HL-60/S4 treated with phorbol 12-myristate 13-acetate at 8.2 ng/mL for 4 days and 3 days (cell line): Measurements from ENCODE around the gene CD7.

Source experiments
- in situ Hi-C: fragments of 300-500 bp; cut with MboI; formaldehyde crosslinking; loops from 2 replicates; pipeline ENCODE4 v1.15.0; 2022; ENCODE audit warnings: low sequenced_read_pairs

The CD7 gene

DNA sequence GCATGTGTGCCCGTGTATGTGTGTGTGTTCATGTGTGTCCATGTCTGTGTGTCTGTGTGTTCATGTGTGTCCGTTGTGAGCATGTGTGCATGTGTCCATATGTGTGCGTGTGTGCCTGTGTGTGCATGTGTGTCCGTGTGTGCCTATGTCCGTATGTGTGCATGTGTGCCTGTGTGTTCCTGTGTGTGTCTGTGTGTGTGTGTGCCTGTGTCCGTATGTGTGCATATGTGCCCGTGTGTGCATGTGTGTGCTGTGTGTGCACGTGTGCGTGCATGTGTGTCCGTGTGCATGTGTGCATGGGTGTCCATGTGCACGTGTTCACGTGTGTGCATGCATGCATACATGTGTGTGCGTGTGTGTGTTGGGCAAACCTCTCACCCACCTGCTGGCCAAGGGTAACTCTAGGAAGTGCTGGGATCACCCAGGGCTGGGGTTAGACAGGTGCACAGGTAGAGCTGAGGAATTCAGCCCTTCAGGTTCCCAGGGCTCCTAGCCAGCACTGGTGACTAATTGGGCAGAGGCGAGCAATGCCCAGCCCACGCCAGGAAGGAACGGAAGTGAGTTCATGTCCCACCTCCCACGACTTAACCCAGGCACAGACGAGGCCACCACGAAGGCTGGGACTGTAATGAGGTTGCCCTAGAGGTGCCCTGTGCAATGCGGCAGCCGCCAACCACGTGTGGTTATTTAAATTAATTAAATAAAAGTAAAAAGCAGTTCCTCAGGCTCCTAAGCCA lies 35.7 kb downstream of the CD7 start:
- in situ Hi-C loops: no loop called here

GRCh38 chr17:82281076-82281475 lies 36.3 kb downstream of the CD7 start:
- in situ Hi-C loops: no loop called here

DNA sequence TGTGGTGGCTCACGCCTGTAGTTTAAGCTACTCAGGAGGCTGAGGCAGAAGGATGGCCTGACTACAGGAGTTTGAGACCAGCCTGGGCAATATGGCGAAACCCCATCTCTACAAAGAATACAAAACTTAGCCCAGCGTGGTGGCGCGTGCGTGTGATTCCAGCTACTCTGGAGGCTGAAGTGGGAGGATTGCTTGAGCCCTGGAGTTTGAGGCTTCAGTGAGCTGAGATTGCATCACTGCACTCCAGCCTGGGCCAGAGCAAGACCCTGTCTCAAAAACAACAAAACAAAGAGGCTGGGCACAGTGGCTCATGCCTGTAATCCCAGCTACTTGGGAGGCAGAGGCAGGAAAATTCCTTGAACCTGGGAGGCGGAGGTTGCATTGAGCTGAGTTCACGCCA lies 36.9 kb downstream of the CD7 start:
- in situ Hi-C loops: no loop called here

- in situ Hi-C loops: no loop called here
Measured at GRCh38 chr17:82278786-82279391, 38.5 kb downstream of the CD7 start.

- in situ Hi-C loops: no loop called here
Measured at GRCh38 chr17:82278308-82278707, 39.1 kb downstream of the CD7 start.

GRCh38 chr17:82277851-82278250 lies 39.6 kb downstream of the CD7 start:
- in situ Hi-C loops: no loop called here

DNA sequence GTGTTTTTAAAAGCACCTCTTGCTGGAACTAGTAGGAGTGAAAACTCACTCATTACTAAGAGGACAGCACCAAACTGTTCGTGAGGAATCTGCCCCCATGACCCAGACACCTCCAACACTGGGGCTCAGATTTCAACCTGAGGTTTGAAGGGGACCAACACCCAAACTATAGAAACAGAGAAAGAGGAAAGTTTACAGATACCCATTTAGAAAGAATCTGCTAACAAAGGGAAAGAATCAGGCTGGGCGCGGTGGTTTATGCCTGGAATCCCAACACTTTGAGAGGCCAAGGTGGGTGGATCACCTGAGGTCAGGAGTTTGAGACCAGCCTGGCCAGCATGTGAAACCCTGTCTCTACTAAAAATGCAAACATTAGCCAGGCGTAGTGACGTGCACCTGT lies 40.5 kb downstream of the CD7 start:
- in situ Hi-C loops: no loop called here

DNA sequence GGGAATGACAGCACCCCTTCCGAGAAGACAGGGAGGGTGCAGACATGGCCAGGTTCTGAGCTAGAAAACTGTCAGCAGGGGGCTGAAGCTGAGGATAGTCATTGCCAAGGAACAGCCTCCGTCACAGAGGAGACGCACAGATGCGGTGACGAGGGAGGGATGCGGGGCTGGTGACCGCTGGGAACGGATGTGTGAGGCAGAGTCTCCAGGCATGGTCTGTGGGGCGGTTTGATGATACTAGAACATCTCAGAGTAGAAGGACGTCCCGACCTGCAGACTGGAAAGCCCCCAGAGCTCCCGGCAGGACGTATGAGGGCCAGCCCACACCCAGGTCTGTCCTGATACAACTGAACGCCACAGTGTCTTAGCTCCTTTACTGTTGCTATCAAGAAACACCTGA lies 42.1 kb downstream of the CD7 start:
- in situ Hi-C loops: no loop called here

GRCh38 chr17:82274134-82275020 lies 43.0 kb downstream of the CD7 start:
- in situ Hi-C loops: loop anchor here (25.0 kb wide), 1 partner anchor 138 kb away; the partner anchor contains the start of genes HEXD and OGFOD3

GRCh38 chr17:82273327-82274133 lies 43.9 kb downstream of the CD7 start, which contains the start of gene CSNK1D:
TSS of gene CSNK1D (minus strand) at chr17:82273700. CDS start at chr17:82273381, 319 bp downstream.
- in situ Hi-C loops: loop anchor here (25.0 kb wide), 1 partner anchor 139 kb away; the partner anchor contains the start of genes HEXD and OGFOD3

GRCh38 chr17:82272495-82273326 lies 44.7 kb downstream of the CD7 start:
- in situ Hi-C loops: loop anchor here (25.0 kb wide), 1 partner anchor 140 kb away; the partner anchor contains the start of genes HEXD and OGFOD3

DNA sequence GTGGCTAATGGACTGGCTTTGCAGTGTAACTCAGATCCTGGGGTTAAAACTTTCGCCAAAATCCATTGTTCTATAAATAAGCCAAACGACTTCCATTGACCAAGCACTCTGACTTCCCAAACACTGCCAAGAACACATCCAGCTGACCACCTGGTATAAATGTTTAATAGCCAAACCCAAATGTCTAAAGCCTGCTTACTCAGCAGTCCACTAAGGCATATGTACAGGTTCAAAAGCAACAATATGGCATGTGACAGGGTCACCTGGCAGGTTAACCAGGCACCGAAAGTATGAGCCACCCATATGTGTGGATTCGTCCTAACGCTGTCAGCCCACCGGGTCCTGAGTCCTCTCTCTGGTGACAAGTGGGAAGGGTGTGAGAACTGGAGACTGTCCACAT lies 46.0 kb downstream of the CD7 start:
- in situ Hi-C loops: loop anchor here (25.0 kb wide), 1 partner anchor 141 kb away; the partner anchor contains the start of genes HEXD and OGFOD3

DNA sequence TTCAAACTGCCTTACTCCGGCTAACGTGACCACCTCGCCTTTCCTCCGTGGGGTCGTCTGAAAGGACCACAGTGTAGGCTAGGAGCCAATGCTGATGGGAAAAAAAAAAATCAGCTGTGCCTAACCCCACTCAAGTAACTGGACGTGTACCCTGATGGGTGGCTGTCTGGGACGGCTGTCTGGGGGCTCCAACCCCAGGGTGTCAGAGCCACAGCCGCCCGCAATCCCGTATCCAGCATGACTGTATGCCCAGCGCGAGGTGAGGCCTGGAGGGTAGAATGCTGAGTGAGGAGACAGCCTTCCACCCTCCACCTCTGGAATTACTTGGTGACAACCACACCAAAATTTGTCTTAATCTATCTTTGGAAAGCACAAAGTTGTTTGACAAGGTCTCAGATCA lies 46.8 kb downstream of the CD7 start:
- in situ Hi-C loops: loop anchor here (25.0 kb wide), 1 partner anchor 142 kb away; the partner anchor contains the start of genes HEXD and OGFOD3

DNA sequence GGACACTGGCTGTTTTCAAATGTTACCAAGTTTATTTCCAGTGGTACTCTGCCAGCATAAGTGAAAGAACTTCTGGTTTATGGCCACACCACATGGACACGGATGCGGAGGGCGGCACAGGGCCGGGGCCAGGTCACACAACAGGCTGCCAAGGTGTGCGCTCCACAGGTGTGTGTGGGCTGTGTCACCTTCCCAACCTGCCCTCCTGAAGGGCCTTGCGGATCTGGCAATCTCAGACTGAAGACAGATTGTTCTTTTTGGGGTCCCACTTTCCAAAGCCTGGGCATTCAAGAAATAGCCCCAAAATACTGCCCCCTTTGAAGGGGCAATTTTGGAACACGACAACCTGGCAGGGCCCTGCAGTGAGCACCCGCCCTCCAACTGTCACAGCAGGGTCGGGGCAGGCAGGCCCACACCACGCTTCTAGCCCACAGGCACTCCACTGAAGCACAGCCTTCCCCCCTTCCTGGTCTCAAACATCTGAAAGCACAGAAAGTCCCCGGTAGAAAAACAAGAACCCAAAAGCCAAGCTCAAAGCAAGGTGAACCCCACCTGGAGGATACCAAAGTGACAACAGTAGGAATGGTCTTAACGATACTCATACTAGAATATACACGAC lies 47.4 kb downstream of the CD7 start:
- in situ Hi-C loops: loop anchor here (25.0 kb wide), 1 partner anchor 142 kb away; the partner anchor contains the start of genes HEXD and OGFOD3

DNA sequence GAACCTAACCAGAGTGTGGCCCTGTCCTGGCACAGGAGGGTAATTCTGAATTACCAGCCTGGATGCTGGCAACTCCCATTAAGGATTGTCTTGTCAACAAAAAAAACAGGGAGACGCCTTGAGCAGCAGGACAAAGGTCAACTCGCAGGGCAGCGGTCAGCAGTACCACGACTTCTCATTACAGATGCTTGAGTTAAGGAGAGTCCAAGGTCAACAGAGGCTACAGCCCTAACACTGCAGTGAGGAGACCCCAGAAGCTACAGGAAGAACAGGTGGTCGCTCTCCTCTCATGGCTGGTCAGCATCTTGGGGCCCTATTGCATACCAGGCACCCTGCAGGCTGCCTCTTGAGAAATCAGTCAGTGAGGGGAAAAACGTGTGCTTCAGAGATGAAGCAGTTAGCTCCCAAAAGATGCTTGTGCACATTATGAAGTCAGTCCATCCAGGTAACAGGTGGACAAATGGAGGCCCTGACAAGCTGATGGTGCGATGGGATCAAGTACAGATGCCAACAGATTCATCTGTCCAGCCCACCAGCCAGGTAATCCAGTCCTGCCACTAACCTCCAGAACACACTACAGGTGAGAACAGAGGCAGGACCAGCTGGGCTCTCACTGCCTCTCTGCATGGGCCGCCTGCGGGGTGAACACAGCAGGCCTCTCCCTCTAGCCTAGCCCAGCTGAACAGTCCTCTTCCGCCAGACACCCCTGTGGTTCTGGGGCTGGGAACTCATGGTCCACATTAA lies 48.1 kb downstream of the CD7 start:
- in situ Hi-C loops: loop anchor here (25.0 kb wide), 1 partner anchor 143 kb away; the partner anchor contains the start of genes HEXD and OGFOD3

- in situ Hi-C loops: loop anchor here (25.0 kb wide), 1 partner anchor 145 kb away; the partner anchor contains the start of genes HEXD and OGFOD3
Measured at GRCh38 chr17:82267575-82268379, 49.6 kb downstream of the CD7 start.

DNA sequence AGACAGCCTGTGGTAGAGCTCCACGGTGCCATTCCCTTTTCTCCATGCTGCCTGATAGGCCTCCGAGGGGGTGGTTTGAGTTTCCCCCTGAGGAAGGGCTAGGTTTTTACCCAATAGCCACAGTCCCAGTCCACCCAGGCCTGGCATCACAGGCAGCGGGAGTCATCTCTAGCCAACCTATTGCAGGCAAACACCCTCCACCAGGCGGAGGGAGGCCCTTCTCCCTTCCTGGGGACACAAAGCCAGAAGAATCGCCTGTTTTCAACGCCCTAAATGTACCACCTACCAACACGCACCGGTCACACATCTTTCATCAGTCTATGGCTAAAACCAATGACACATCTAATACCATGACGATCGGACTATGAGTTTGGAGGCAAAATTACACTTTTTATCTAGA lies 51.3 kb downstream of the CD7 start:
- in situ Hi-C loops: loop anchor here (25.0 kb wide), 1 partner anchor 146 kb away; the partner anchor contains the start of genes HEXD and OGFOD3
